Mesothelial cell of epicardium (in vitro differentiated cells): ENCODE data around the gene GOLGA2. TPM values are rescaled to one million over a fixed set of nuclear protein-coding genes. Genes with fewer than 3 reads are reported as not detected.

Experiments used
- DNase-seq, 2 experiments: peaks; one replicate each; pipeline ENCODE4 v3.0.0; 2021; ENCODE audit warnings: low spot score in 2 of 2; ENCODE audit not compliant: unreplicated experiment in 2 of 2
- H3K27ac Mint-ChIP-seq: 2 replicates; pipeline ENCODE4 v1.8.0; 2021; ENCODE audit warnings: mixed read lengths
- H3K27me3 Mint-ChIP-seq: 2 replicates; pipeline ENCODE4 v1.8.0; 2021; ENCODE audit warnings: low read depth, mixed read lengths
- H3K36me3 Mint-ChIP-seq: 2 replicates; pipeline ENCODE4 v1.8.0; 2021; ENCODE audit warnings: mixed read lengths
- H3K4me1 Mint-ChIP-seq: 2 replicates; pipeline ENCODE4 v1.8.0; 2021; ENCODE audit warnings: mixed read lengths
- H3K4me3 Mint-ChIP-seq: 2 replicates; pipeline ENCODE4 v1.8.0; 2021; ENCODE audit warnings: mild to moderate bottlenecking, moderate library complexity, mixed read lengths
- H3K9me3 Mint-ChIP-seq: 2 replicates; pipeline ENCODE4 v1.8.0; 2021; ENCODE audit warnings: mixed read lengths
- CTCF ChIP-seq: fragments of 200-600 bp; sonication (generic); IDR thresholded peaks from one replicate; pipeline ENCODE4 v1.5.0; 2021; ENCODE audit warnings: antibody characterized with exemption; ENCODE audit not compliant: unreplicated experiment
- total RNA-seq: library from RNA; stranded (reverse); gene quantifications from 3 replicates; pipeline ENCODE4 v1.2.1, GENCODE V29; 2021

Gene GOLGA2
- total RNA-seq, 1 donor from 2014 or later = 195 TPM

- DNase-seq = no peak
- H3K9me3 Mint-ChIP-seq = no peaks in the 10 kb centered on the region
- no peaks in the 10 kb centered on the region for H3K27me3 Mint-ChIP-seq
- no peak overlapping the region for H3K27ac Mint-ChIP-seq
- no peak for TF ChIP-seq CTCF
- no peak overlapping the region for H3K4me3 Mint-ChIP-seq
- H3K4me1 Mint-ChIP-seq = no peaks in the 10 kb centered on the region
- H3K36me3 Mint-ChIP-seq = peaks cover 27% of the 10 kb centered on the region
These were observed 38.9 kb upstream of the GOLGA2 start for GRCh38 chr9:128314697-128315096.

GRCh38 chr9:128310461-128310860, 34.7 kb upstream of the GOLGA2 start:
- no peaks in the 10 kb centered on the region for H3K4me1 Mint-ChIP-seq
- DNase-seq = no peak
- H3K9me3 Mint-ChIP-seq = no peaks in the 10 kb centered on the region
- H3K36me3 Mint-ChIP-seq = peaks cover 24% of the 10 kb centered on the region
- no peaks in the 10 kb centered on the region for H3K27me3 Mint-ChIP-seq
- H3K27ac Mint-ChIP-seq = no peak overlapping the region
- no peak for TF ChIP-seq CTCF
- H3K4me3 Mint-ChIP-seq = no peak overlapping the region

GRCh38 chr9:128309551-128309950, 33.7 kb upstream of the GOLGA2 start:
- Mint-ChIP-seq H3K27ac (no peak overlapping the region), H3K27me3 (no peaks in the 10 kb centered on the region), H3K9me3 (no peaks in the 10 kb centered on the region), H3K4me3 (no peak overlapping the region), H3K36me3 (peaks cover 24% of the 10 kb centered on the region), H3K4me1 (no peaks in the 10 kb centered on the region)
- no peak for TF ChIP-seq CTCF
- DNase-seq = no peak

- no peak for DNase-seq
- no peaks in the 10 kb centered on the region for H3K9me3 Mint-ChIP-seq
- no peak overlapping the region for H3K4me3 Mint-ChIP-seq
- no peaks in the 10 kb centered on the region for H3K27me3 Mint-ChIP-seq
- no peak for TF ChIP-seq CTCF
- no peaks in the 10 kb centered on the region for H3K4me1 Mint-ChIP-seq
- H3K27ac Mint-ChIP-seq = no peak overlapping the region
- H3K36me3 Mint-ChIP-seq = peaks cover 12% of the 10 kb centered on the region
These were observed 29.1 kb upstream of the GOLGA2 start for GRCh38 chr9:128304971-128305288.

- H3K4me1 Mint-ChIP-seq = no peaks in the 10 kb centered on the region
- H3K36me3 Mint-ChIP-seq = peaks cover 8% of the 10 kb centered on the region
- H3K27me3 Mint-ChIP-seq = no peaks in the 10 kb centered on the region
- DNase-seq = no peak
- H3K27ac Mint-ChIP-seq = no peak overlapping the region
- TF ChIP-seq CTCF = no peak
- H3K9me3 Mint-ChIP-seq = no peaks in the 10 kb centered on the region
- no peak overlapping the region for H3K4me3 Mint-ChIP-seq
These were observed 28.5 kb upstream of the GOLGA2 start for GRCh38 chr9:128304136-128304970.
